HG02798 (cell line): Measurements from ENCODE around the gene CCDC138.

Experiments used
- ATAC-seq: cut with Tn5 transposase; IDR thresholded peaks from one replicate; pipeline ENCODE4 v1.9.1; 2021; ENCODE audit warnings: mild to moderate bottlenecking; ENCODE audit not compliant: unreplicated experiment, poor library complexity

Gene CCDC138

DNA sequence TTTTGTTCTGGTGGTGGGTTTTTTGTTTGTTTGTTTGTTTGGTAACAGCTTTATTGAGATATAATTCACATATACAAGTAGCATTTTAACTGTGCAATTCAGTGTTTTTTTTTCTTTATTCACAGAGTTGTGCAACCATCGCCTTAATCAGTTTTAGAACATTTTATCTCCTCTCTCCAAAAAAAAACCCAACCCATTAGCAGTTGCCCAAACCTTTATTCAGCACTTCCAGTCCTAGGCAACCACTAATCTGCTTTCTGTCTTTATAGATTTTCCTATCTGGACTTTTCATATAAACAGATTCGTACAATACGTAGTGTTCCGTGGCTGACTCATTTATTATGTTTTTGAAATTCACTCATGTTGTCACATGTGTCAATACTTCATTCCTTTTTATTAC lies 38.7 kb downstream of the CCDC138 start:
- no peak for ATAC-seq

DNA sequence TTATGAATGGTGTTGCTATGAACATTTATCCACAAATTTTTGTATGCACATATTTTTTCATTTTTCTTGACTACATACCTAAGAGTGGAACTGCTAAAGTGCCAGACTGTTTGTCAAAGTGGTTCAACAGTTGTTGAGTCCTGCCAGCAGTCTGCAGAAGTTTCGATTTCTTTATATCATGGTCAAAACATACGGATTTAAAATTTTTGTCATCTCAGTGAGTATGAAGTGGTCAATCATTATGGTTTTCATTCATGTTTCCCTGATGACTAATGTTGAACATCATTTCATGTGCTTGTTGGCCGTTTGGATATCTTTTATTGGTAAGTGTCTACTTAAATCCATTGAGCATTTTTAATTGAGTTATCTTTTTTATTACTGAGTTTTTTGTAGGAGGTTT lies 39.2 kb downstream of the CCDC138 start:
- no peak for ATAC-seq

DNA sequence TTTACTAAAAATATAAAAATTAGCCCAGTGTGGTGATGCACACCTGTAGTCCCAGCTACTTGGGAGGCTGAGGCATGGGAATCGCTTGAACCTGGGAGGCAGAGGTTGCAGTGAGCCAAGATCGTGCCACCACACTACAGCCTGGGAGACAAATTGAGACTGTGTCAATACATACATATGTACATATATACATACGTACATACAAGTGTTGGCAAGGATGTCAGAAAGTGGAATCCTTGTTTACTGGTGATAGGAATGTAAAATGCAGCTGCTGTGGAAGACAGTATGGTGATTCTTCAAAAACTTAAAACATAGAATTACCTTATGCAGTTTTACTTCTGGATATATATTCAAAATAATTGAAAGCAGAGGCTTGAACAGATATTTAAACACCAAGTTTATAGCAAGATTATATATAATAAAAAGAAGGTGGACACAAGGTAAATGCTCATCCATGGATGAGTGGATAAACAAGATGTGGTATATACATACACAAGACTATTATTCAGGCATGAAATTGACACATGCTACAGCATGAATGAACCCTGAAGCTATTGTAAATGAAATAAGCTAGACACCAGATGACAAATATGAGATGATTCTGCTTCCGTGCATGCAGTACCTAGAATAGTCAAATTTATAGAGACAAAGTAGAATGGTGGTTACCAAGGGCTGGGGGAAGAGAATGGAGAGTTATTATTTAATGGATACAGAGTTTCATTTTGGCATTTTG lies 43.2 kb downstream of the CCDC138 start:
- no peak for ATAC-seq

DNA sequence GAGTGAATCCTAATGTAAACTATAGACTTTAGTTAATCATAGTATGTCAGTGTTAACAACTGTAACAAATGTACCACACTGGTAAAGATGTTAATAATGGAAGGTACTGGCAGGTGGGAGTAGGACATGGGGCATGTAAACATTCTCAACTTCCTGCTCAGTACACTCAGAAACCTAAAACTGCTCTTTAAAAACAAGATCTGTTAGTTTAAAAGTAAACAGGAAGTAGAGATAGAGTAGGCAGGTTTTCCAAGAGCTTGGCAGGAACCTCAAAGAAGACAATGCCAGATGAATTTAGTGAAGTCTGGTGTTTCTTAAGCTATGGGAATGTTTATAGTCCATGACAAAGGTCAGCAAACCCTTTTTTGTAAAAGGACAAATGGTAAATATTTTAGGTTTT lies 46.6 kb downstream of the CCDC138 start:
- ATAC-seq: no peak

DNA sequence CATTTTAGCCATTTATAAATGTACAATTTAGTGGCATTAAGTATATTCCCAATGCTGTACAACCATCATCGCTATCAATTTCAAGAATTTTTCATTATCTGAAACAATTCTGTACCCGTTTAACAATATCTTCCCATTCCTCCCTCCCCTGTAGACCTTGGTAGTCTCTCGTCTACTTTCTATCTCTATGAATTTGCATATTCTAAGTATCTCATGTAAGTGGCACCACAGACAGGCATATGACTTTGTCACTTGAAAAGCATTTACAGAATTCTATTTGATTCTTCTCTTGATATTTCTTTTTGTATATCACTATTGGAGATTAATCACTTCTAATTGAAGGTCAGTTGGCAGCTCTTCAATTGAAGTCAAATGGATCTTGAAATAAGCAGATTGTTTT lies 48.0 kb downstream of the CCDC138 start:
- no peak for ATAC-seq

DNA sequence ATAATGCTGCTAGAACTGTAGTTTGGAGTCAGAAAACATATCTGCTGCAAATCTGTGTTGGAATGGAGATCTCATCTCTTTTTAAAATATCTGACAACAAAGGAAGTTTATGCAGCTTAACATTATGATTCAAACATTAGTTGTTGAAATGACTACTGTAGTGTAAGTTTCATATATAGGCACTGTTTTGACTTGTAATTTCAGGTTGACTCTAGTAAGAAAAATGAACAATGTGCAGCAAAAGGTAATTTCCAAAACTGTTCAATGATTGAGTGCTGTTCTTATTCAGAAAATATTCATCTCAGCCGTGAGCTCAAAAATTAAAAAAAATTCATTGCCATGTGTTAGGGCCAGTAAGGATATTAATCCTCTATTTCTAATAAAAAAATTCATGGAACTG lies 48.5 kb downstream of the CCDC138 start:
- no peak for ATAC-seq

DNA sequence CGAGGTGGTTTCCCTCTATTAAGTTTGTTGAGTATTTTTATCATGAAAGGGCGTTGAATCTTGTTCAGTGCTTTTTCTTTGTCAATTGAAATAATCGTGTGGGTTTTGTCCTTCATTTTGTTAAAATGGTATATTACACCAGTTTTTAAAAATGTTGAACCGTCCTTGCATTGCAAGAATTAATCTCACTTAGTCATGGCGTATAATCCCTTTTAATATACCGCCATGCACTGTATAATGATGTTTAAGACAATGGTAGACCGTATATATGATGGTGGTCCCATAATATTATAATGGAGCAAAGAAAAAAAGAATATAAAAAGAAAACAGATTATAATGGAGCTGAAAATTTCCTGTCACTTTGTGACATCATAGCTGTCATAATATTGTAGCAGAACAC lies 50.6 kb downstream of the CCDC138 start:
- ATAC-seq: no peak

DNA sequence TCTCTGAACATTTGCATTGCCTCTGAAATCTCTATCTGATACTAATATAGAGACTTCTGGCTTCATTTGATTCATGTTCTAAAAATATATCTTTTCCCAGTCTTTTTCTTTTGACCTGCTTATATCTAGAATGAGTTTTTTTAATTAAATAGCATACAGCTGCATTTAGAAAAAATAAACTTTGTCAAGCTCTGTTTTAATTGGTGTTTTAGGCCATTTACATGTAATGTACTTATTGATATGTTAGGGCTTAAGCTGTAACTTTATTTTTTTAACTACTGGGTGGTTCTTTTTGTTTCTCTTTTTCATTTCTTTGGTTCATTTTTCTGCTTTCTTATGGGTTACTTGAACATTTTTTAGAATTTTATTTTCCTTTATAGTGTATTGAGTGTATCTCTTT lies 54.9 kb downstream of the CCDC138 start:
- no peak for ATAC-seq

DNA sequence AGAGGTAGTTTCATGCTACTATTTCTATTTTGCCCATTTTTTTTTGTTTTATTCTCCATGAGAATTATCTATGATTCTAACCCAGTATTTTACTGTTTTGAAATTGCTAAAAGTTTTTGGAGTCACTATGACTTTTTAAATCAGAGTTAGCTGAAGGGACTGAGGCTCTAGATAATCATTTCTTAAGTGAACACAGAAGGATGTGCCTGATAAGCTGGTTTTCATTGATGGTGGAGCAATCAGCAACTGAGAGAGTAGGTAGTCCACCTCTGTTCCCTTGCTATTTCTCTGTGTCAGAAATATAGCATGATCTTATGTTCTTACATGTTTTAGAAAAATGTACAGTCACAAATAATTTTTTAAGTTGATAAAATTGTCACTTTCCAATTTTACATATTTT lies 59.4 kb downstream of the CCDC138 start:
- ATAC-seq: no peak

DNA sequence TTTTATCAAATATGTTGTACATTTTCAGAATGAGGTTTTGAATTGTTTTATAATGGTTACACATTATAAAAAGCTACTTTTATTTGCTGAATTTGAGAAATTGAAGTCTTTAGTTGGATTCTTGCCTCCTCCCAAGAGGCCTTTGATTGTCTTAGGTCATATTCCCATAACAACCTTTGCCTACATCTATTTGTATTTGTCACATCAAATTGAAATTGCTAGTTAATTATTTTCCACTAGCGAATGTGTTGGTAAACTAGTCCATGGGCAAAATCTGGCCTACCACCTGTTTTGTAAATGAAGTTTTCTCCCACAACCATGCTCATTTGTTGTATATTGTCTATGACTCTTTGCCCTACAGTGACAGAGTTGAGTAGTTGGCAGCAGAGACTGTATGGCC lies 60.4 kb downstream of the CCDC138 start:
- no peak for ATAC-seq

DNA sequence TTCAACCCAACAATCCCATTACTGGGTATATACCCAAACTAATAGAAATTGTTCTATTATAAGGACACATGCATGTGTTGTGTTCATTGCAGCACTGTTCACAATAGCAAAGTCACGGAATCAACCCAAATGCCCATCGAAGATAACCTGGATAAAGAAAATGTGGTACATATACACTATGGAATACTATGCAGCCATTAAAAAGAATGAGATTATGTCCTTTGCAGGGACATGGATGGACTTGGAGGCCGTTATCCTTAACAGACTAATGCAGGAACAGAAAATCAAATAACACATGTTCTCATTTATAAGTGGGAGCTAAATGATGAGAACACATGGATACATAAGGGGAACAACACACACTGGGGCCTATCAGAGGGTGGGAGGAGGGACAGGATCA lies 65.8 kb downstream of the CCDC138 start:
- no peak for ATAC-seq

DNA sequence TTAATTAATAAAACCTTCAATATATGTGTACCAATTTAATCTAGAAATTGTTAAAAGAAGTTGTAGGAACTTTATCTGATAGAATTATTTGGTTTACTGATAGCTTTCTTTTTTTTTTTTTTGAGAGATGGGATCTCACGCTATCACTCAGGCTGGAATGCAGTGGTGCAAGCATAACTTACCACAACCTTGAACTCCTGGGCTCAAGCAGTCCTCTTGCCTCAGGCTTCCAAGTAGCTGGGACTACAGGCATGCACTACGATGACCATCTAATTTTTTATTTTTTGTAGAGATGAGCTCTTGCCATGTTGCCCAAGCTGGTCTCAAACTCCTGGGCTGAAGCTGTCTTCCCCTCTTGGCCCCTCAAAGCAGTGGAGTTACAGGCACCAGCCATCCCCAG lies 66.8 kb downstream of the CCDC138 start:
- ATAC-seq: no peak

DNA sequence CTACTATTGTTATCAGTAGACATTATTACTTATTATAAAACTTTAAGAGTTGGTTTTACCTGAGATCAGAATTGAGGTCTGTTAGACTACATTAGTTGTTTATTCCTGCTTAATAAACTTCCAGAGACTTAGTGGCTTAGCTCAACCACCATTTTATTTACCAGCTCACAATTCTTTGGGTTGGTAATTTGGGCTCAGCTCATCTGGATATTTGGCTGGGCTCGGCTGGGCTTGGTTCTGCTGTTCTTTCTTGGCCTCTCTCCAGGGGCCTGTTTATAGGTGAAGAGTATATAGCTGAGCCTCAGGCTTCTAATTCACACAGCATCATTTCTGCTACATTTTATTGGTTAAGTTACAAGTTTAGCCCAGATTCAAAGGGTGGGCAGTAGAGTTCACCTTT lies 67.9 kb downstream of the CCDC138 start:
- no peak for ATAC-seq

DNA sequence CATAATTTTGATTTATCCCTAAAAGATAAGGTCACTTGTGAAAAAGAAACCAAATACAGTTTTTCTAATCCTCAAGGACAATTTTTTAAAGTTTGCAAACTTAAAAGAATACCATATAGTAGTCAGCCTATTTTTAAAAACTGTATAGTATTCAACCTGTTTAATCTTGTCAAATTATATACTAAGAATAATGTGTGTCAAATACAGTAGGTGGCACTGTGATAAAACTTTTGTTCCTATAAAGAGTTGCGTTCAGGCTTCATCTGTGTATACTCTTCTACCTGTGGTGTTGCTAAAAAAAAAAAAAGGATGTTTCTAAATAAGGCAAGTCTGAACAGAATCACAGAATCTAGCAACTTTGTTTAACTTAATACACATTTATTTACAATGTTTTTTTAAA lies 68.6 kb downstream of the CCDC138 start:
- ATAC-seq: peak; percentile 43

DNA sequence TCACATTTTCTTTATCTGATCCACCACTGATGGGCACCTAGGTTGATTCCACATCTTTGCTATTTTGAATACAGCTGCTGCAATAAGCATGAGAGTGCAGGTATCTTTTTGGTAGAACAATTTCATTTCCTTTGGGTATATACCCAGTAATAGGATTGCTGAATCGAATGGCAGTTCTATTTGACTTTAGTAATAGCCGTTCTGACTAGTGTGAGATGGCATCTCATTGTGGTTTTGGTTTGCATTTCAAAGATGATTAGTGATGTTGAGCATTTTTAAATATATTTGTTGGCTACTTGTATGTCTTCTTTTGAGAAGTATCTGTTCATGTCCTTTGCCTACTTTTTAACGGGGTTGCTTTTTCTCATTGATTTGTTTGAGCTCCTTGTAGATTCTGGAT lies 72.3 kb downstream of the CCDC138 start:
- ATAC-seq: no peak

DNA sequence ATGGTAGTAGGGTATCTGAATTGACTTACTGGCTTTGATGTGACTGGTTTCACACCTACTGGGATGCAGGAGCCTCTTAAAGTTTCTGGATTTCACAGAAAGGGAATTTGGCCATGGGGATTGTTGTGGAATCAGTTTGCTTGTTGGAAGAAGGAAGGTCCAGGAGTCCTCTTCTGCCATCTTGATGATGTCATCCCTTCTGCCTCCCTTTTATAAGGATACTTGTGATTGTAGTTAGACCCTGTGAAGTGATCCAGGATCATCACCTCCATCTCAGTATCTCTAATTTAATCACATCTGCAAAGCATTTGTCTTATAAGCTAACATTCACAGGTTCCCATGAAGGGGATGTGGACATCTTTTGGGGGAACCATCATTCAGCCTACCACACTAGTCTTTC lies 79.5 kb downstream of the CCDC138 start:
- no peak for ATAC-seq

DNA sequence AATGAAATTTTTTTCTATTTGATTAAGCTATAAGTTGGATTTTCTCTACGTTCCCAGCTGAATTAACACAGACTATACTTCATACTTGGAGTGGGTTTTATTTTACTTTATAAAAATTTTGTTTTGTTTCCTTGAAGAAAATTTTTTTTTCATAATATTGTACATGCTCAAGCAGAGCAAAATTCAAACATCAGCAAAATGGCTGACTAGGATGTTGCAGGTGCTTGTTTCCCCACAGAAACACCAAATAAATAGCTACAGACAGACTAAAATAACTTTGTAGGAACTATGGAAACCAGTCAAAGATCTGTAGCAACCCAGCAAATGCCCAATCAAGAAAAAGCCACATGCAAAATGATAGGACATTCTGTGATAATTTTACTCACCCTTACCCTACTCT lies 82.3 kb downstream of the CCDC138 start:
- no peak for ATAC-seq

DNA sequence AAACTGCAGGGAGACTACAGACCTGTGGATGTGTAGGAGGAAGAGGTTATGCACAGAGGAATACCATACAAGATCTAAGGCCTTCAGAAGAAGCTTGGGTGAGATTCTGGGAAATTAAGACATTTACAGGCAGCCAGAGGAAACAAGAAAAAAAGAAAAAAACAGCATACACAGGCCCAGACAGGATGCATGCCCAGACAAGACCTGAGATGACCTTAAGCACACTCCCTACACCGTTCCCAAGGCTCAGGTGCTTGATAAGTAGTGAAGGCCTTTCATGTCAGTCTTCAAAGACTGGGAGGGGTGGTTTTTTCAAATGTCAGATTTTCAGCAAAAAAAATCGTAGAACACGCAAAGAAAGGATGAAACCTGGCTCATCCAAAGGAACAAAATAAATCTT lies 83.0 kb downstream of the CCDC138 start:
- no peak for ATAC-seq

DNA sequence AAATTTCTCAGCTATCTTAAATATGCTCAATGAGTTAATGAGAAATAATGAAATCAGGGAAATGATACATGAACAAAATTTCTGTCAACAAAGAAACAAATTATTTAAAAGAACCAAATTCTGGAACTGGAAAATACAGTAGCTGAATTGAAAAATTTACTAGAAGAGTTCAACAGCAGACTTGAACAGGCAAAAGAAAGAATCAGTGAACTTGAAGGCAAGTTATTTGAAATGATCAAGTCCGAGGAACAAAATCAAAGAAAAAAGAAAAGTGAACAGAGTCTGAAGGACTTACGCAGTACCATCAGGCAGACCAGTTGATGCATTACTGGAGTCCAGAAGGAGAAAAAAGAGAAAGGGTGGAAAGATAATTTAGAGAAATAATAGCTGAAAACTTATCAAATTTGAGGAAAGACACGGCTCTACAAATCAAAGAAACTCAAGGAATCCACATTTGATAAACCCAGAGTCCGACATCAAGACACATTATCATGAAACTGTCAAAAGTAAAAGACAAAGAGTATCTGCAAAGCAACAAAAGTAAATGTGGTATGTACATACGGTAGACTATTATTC lies 83.6 kb downstream of the CCDC138 start:
- no peak for ATAC-seq

DNA sequence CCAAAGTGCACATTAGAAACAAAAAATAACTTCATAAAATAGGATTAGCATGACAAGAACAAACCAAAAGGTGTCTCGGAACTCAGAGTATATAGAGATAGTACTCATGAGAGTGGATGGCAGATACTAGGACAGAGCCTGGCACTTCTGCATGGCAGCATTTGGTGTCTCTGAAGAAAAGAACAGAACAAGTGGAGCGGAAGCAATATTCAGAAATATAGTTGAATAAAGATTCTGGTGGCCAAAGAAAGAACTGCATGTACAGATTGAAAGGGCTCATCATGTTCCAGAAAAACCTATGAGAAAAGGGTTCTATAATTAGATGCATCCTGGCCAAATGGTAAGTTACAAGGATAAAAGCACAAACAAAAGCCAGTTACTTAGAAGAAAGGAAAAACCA lies 90.9 kb downstream of the CCDC138 start:
- no peak for ATAC-seq

DNA sequence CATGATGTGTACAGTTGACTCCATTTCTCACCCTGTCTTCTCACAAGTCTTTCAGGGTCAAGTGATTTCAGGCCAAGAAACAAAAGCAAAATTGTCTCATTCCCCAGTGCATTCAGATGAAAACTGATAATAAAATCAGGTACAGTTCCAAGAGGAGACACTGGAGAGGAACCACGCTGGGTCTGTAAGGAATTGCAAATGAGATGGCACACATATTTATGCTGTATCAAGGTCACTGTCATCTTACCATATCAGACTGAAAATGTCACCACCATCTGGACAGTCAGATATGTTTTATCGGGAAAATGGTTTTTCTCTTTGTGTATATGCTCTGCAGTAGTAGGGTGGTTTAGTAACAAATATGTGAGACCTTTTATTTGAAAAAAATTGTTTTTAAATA lies 91.7 kb downstream of the CCDC138 start:
- ATAC-seq: no peak

DNA sequence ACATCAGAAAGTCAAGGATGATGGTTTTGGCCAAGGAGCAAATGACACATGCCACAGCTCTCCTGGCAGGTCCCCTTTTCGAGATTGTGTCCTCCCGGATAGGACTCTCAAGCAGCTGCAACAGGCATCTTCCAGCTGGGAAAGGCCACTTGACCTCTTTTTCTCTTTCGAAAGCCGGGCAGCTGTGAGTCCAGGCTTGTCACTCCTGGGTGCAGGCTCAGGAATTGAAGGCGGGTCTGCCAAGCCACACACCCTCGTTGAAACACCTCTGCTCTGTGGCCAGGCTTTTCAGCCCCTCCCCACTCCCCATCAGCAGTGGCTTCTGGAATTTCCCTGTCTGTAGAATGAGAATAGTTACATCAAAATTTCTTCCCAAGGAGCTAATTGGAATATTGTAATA lies 98.0 kb downstream of the CCDC138 start:
- ATAC-seq: no peak
